GM12878 (cell line): ENCODE measurements around the gene TMEM167A. TPM values are rescaled to one million over a fixed set of nuclear protein-coding genes. Genes with fewer than 3 reads are reported as not detected.

Source experiments
- BRCA1 ChIP-seq: IDR thresholded peaks from 2 replicates; pipeline ENCODE4 v1.6.1; 2011; ENCODE audit warnings: low read depth, low read length, improper control_type of control experiment
- CUX1 ChIP-seq: IDR thresholded peaks from 2 replicates; pipeline ENCODE4 v1.6.1; 2012; ENCODE audit warnings: improper control_type of control experiment, low read depth, low read length; ENCODE audit not compliant: insufficient replicate concordance
- PBX3 ChIP-seq: IDR thresholded peaks from 2 replicates; pipeline ENCODE4 v1.6.1; 2011; ENCODE audit warnings: mild to moderate bottlenecking, low read depth, low read length, moderate library complexity; ENCODE audit not compliant: insufficient replicate concordance
- WRNIP1 ChIP-seq: IDR thresholded peaks from 2 replicates; pipeline ENCODE4 v1.6.1; 2011; ENCODE audit warnings: low read depth, low read length, improper control_type of control experiment, borderline replicate concordance
- ZBTB4 ChIP-seq: fragments of 450-650 bp; formaldehyde crosslinking; IDR thresholded peaks from 2 replicates; pipeline ENCODE4 v1.4.0; 2022; ENCODE audit warnings: mild to moderate bottlenecking, moderate library complexity
- ZNF592 ChIP-seq: fragments of 450-650 bp; IDR thresholded peaks from 2 replicates; pipeline ENCODE4 v1.6.1; 2017; ENCODE audit warnings: mild to moderate bottlenecking, moderate library complexity
- ZNF687 ChIP-seq: fragments of 450-650 bp; IDR thresholded peaks from 2 replicates; pipeline ENCODE4 v1.6.1; 2017; ENCODE audit warnings: mild to moderate bottlenecking, moderate library complexity
- polyA plus RNA-seq, 11 experiments: library from polyadenylated mRNA; depleted of rRNA in 4 of 11; unstranded in 6 of 11; stranded (reverse) in 5 of 11; fragments of >200 nt; fragmentation: Nextera tagmentation in 4 of 11; fragmentation: Illumina TruSeq in 1 of 11; extraction: Ambion mirVana in 4 of 11; extraction: Trizol in 1 of 11; gene quantifications; 1 replicate in 1 of 11; 2 replicates in 10 of 11; pipeline versions ENCODE4 v1.2.1 to v1.2.3, GENCODE V29; 2011 to 2016; ENCODE audit warnings: inconsistent platforms in 2 of 11, missing spikeins in 2 of 11, low read depth in 1 of 11
- total RNA-seq, 4 experiments: library from RNA; depleted of rRNA in 3 of 4; stranded (reverse); fragments of >200 nt in 3 of 4; fragmentation: Illumina TruSeq in 1 of 4; extraction: Trizol in 1 of 4; gene quantifications; 2 replicates each; pipeline versions ENCODE4 v1.2.1 to v1.2.3, GENCODE V29; 2013 to 2021

The TMEM167A gene
- total and polyA plus RNA-seq, 10 of the 15 experiments (the other 5 are each of a cell fraction or from before 2014, with no cell fraction given) = 29.5 to 363 (median 85.6) TPM

GRCh38 chr5:83076742-83077661, at the start of gene TMEM167A, which contains the start of gene XRCC4 (continued):
- TF ChIP-seq ZNF687 (0 out of 2 replicates have a peak, but pooled peaks have one; percentile 33), BRCA1 (no peak), PBX3 (peak; percentile 44), WRNIP1 (no peak), CUX1 (no peak), ZNF592 (no peak), ZBTB4 (no peak)
